Stimulated activated CD8-positive, alpha-beta memory T cell treated with anti-CD3 and anti-CD28 coated beads, Interleukin-15, amount 100 ng/mL, for 24 hours (primary cell): ENCODE data around the gene TERB1.

Source experiments
- DNase-seq: peaks from one replicate; pipeline ENCODE4 v3.0.0-alpha.2; 2020; ENCODE audit warnings: low read depth

TERB1 gene

DNA sequence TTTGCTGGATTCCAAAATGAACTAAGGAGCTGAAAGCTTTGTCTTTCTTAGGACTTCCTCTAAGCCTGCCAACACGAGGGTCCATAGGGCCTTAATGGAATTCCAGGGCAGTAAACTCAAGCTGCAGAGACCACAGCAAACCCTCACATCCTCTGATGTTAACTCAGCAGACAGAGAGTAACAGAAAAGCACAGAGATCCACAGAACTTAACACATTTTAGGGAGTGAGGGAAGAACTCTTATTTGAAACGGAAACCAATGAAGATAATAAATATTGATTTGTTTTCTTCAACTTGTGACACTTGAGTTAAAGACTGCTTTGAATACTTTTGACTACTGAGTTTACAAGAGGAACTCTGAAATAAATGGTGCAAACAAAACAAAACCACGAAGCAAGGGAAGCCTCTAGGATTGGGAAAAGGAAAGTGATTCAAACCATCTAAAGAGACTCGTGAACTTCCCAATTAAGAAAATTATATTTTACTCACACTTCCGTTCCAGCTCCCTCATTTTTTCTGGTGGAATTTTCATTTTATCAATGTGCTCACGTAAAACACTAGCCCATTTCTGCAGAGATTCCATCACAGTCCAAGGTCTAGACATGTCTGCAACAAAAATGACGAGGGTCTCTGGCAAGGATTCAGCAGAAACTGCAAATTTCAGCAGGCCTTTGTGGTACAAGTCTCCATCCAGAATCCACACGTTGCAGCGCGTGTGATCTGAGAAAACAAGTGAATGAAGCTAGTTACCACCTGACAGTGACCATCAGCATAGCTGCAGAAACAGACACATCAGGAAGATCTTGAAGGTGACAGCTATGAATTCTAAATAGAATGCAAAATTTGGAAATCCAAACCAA, 59.2 kb downstream of the TERB1 start:
- DNase-seq, result no peak

DNA sequence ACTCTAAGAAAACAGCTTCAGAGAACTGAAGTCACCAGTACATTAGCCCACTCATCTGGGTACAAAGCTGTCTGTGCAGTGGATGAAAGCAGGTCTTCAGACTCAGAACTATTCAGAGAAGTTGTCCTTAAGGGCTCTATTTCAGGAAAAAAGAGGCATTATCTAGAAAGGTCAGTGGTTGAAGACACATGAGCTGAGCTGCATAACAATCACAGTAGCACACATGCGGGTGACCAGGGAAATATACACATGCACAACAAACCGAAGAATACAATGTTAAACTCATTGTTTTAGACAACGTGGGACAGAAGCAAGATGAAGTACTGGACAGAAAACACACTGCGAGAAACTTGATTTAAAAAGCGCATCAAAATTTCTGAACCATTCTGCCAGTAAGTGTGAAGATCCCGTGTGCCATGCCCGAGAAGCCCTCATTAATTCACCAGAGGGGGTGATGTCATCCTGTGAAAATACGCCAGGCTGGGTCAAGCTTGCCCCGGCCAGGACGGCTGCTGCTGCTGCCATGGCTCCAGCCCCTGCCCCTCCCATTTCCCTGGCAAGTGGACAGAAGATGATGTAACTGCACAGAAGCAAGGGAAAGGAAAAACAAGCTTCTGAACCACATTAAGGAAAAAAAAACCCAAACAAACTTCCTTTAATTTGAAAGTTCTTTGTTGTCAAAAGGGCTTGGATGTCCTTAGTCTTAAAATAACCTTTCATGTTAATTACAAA, 60.0 kb downstream of the TERB1 start:
- DNase-seq, result no peak

DNA sequence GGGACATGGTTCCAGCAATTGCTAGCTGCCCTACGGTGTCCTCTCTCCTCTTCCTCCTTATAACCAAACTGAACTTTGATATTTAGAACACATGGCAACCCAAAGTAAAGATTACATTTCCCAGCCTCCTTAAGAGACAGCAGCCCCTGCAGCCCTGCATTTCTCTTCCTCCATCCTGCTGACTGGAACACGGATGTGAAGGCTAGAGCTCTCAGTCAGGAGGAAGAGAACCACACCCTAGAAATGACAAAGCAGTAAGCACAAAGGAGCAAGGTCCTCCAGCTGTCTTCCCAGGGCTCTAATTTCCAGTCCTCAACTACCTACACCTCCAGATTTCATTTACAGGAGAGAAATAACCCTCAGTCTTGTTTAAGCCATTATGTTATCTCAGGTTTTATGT, 60.9 kb downstream of the TERB1 start:
- DNase-seq, result no peak

DNA sequence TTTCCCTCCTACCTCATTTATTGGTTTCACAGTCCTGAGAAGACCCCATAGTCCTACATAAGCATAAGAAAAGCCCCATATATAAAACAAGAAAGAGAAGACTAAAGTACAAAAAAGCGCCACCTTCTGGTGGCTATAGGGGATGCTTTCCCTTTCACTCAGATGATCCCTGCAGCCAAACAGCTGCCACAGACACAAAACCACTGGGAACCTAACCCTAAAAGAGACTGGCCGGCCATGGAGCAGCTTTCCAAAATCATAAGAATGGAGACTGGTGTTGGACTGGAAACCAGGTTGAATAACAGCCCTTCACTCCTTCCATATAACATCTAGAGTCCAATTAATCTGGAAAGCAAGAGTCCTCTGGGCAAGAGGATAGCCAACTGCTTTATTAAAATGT, 61.4 kb downstream of the TERB1 start:
- no peak for DNase-seq

DNA sequence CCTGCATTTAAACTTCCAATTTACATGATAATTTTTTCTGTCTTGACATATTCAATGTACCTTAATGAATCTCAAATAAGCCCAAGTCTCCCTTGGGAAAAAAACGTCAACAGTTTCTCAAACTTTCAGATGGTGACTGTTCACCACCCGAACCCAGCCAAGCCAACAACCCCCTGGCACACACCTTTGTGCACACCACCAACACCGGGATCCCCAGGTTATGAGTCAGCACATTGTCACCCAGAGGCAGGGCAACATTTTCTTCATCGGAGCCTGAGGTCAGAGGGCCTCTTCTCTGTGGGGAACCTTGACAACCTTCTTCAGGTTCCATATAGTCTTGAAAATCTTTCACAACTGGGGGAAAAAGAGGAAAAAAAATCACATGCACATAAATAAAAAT, 65.5 kb downstream of the TERB1 start:
- DNase-seq, result no peak

DNA sequence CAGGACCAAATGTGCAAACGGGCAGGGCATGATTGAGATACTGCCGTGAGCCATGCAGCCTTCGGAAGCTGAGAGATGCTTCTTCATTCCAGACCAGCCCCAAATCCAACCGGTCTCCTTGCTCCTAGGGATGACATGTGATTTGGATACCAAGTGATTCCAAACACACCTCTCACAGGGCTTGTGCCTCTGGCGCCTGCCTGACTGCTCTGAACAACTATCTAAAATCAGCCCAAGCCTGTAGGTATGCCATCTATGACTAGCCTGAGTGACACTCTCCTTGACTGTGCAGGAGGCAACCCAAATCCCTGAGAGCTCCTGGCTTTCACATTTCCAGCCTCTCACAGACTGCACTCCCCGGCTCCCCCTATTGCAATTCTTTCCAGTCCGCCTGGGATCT, 70.3 kb downstream of the TERB1 start:
- no peak for DNase-seq

DNA sequence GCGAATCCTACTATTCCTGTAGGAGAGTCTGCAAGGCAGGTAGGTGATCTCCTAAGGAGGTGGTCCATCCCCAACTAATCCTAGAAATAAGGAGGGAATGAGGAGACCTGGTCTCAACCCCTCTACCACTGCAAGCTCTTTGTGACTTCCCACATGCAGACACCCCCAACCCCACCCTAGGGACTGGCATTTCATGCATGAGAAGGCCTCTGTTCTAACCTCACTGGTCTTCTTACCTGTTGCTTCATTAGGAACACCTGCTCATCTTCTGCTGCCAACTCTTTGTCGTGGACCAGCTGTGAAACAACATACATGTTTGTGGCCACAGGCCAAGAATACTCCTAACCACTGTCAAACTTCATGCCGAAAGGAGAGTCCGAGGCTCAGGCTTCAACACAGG, 72.6 kb downstream of the TERB1 start:
- DNase-seq, result no peak

DNA sequence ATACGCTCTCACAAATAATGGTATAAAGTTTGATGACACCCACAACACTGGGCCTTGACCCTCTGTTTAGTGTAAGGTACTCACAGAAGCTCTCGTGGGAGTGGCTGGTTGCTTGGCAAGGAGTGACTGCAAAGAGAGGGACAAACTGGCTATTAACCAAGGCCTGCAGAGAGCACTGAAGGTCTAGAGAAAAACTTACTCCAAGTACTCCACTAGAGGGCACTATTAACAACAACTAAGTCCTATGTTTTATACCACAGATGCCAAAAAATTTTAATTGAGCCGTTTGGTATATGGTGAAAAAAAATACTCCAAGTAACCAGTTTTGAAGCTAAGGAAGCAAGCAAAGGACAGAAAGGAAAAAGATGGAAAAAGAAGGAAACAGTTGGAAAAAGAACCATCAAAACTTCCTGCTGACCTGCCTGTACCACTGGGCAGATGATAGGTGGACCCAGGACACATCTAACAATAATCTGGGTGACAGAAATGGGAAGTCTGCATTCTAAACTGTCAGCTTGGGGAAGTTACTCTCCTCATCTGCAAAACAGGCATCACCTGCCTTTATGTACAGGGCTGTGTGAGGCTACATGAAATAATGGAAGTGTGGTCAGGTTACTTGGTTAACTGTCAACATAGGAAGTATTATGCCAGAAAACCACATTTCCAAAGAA, 73.1 kb downstream of the TERB1 start:
- DNase-seq, result no peak

DNA sequence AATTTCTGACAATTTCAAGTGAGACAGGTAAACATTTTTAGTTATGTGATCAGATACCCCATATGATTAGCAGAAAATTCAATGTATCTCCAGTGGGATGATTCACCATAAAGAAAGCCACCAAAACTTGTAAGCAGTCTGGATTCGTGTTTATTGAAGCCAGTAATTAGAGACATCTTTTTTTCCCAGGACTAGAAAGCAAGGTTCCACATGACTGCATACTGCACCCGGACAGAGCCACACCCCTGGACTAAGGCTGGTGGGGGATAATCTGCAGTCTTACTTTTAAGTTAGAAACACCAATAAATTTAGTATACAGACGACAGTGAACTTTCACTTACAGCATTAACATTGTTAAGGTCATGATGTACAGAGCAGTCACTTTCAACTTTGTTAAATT, 80.6 kb downstream of the TERB1 start:
- no peak for DNase-seq

DNA sequence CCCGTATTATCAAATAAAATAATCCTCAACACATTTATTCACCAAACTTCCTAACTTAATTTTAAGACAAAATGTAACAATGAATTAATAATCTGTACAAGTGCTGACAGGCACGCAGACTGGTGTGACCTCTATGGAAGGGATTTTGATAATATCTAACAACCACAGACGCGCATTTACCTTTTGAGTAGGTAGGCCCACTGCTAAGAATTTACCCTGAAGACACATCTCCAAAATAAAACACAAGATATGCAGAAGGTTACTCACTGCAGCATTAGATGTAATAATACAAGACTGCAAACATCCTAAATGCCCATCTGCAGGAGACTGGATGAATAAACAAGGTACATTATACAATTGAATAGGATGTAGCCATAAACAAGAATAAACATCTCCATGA, 82.1 kb downstream of the TERB1 start:
- DNase-seq, result no peak

DNA sequence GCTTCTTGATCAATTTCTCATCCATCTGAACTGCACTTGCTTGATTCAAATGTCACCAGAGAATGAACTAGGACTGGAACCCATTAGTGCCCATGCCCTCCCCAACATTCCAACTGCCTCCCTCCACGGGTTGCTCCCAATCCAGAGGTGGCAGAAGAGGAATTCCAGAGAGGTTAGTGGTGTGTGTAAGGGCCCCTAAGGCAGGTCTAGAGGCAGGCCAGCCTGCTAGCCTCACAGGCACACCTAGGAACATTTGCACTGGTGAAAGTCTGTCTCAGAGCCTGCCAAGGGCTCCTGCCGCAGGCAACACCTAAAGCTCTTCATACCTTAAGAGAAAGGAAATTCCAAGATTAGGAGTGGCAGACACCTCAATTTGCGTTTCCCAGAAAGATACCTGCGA, 83.6 kb downstream of the TERB1 start:
- no peak for DNase-seq

DNA sequence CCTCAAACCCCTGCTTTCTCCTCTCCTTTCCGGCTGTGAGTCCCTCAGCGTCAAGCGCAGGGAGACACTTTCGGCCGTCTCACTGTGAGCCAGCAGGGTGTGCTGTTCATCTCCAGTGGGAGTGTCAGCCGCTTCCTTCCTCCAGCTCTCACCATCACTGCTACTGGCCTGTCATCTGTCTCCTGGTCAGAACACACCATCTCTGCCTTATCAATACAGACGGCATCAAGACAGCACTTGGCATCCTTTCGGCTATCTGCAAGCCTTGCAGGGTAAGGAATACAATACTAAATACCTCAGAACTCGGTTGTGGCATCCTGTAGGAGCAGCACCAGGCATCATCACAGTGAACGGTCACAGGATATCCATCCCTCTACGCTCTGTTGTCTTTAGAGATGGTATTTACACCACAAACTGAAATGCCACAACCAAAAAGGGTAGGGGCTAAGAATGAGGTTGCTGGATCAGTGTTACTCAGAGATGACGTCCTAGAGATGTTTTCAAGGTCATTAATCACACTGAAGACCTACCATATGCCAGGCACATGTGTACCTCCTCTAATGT, 84.2 kb downstream of the TERB1 start:
- DNase-seq, result no peak

DNA sequence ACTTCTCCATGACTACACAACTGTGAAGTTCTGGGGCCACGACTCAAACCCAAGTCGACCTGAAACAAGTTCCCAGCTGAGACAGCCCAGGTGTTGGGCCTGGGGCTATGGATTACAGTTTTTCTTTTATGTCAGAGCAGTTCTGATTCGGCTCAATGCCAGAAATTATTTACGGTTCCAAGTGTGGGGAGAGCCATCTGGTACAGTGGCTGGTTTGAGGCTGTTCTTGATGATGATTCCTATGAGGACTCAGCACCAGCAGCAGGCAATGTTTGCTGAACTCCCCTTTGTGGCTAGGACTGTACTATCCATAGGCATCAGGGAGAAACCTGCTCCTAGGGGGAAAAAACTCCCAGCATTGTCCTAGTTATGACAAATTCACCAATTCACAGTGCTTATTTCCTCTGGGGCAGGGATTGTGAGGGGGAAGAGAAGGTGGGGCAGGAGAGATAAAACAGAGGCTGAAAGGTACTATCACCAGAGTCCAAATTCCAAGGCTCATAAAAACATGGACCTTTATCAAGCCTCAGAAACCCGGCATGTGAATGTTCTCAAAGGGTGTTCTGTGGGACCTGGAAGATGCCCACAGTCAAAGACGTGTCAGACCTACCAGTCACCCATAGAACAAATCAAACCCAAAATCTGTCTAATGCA, 86.6 kb downstream of the TERB1 start:
- DNase-seq, result no peak

DNA sequence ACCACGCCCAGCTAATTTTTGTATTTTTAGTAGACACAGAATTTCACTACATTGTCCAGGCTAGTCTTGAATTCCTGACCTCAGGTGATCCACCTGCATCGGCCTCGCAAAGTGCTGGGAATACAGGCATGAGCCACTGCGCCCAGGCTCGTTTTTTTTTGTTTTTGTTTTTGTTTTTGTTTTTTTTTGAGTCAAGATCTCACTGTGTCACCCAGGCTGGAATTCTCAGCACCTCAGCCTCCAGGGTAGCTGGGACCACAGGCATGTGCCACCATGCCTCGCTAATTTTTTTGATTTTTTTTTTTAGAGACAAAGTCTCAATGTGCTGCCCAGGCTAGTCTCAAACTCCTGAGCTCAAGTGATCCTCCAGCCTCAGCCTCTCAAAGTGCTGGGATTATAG, 87.3 kb downstream of the TERB1 start:
- DNase-seq, result no peak

DNA sequence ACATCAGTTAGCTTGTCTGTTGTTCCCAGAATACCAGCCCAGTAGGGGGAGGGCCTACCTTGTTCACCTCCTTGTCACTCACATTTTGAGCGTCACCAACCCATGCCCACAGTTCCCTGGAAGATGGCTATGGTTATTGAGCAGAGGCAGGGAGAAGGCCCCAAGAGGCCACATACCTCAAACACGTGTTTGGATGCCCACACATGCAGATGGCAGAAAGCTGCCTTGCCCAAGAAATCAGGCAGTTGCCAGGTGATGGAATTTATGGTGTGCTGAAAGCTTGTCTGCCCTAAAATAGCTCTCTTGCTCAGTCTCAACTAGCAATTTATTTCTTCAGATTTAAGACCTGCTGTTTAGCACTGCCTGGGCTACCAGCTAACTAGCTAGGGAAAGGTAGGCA, 88.3 kb downstream of the TERB1 start:
- DNase-seq, result no peak

DNA sequence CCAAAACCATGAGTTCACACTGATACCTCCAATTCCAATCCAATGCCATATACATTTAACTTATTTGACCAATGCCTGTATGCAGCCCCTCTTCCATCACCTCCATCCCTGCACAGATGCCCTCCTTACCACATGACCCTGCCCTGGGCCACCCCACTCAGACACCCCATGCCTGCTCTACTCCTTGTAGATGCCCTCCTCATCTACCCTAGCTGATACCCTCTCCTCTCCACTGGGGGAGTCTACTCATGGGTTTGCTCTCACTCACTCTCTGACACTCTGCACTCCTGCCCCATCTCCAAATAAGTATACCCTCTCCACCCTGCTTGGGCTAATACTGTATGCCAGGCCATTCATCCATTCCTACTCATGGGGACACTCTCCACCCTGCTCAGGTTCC, 88.9 kb downstream of the TERB1 start:
- no peak for DNase-seq

DNA sequence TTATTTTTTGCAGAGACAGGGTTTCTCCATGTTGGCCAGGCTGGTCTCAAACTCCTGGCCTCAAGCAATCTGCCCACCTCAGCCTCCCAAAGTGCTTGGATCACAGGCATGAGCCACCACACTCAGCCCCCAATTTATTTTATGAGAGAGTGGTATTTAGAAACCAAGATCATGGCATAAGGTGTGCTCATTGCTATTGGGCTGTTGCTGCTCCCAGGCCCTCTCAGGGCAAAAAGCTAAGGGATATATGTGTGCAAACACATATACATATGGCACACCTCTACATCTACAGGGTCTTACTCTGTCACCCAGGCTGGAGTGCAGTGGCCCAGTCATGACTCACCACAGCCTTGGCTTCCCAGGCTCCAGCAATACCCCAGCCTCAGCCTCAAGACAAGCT, 89.8 kb downstream of the TERB1 start:
- no peak for DNase-seq

DNA sequence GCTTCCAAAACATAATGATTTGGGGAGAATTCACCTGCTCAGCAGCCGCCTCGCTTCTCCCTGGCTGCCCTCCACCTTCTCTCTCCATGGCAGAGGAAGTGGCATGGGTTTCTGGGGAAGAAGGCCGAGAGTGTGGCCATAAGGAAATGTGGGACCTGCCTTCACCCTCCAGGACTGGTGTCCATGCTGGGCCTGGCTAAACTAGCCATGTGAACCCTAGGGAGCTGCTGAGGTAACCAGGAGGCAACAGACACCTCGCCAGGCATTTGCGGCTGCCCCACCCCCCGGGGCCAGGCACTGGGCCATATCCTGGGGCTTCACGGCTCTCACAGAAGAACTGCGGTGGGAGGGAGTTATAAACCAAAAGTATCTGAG, 94.9 kb downstream of the TERB1 start:
- no peak for DNase-seq

DNA sequence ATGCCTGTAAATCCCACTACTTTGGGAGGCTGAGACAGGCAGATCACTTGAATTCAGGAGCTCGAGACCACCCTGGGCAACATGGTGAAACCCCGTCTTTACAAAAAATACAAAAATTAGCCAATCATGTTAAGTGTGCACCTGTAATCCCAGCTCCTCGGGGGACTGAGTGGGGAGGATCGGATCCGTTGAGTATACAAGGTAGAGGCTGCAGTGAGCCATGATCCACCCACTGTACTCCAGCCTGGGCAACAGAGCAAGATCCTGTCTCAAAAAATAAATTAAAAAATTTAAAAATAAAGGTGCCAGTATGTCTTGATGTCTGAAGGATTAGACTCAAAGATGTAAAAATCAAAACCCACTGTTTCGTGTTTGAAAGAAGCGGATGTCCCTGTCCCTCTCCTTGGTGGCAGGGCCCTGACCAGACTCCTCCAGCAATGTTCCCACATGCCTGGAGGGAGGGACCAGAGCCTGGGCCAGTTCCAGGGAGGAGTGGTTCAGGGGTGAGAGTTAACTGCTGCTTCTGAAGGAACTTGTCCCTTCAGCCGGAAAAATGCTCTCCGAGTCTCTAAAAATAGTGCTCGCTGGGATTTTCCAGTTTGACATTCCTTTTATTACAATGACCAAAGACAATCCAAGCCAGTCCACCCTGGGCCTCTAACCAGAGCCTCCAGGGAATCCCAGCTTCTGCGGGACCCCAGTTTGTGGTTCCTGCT, 95.4 kb downstream of the TERB1 start:
- DNase-seq, result no peak
